CD4-positive, alpha-beta T cell treated with Interleukin-15 for 1 hour (primary cell): Measurements from ENCODE around the gene DMRT1.
"Not testable (repeated sequence)": the region's sequence is repeated elsewhere in the genome, so short reads cannot be mapped to it uniquely, and the experiment has no call there.

Source experiments
- DNase-seq: peaks from one replicate; pipeline ENCODE4 v3.0.0-alpha.2; 2020

The DMRT1 gene

GRCh38 chr9:860706-861105 is 19.2 kb downstream of the DMRT1 start:
- no peak for DNase-seq

- not testable (repeated sequence) for DNase-seq
These were observed 20.0 kb downstream of the DMRT1 start for GRCh38 chr9:861525-861924.

- DNase-seq, result no peak
These were observed 33.8 kb downstream of the DMRT1 start for GRCh38 chr9:875119-875962.

- no peak for DNase-seq
These were observed 34.9 kb downstream of the DMRT1 start for GRCh38 chr9:876425-876824.

GRCh38 chr9:878239-878638 is 36.7 kb downstream of the DMRT1 start:
- DNase-seq, result no peak

GRCh38 chr9:880725-881124 is 39.2 kb downstream of the DMRT1 start:
- DNase-seq, result no peak

- DNase-seq, result no peak
These were observed 41.0 kb downstream of the DMRT1 start for GRCh38 chr9:882416-882924.

GRCh38 chr9:883011-883410 is 41.5 kb downstream of the DMRT1 start:
- no peak for DNase-seq

GRCh38 chr9:886886-887285 is 45.4 kb downstream of the DMRT1 start:
- no peak for DNase-seq

- no peak for DNase-seq
These were observed 50.6 kb downstream of the DMRT1 start for GRCh38 chr9:892123-892522.

- no peak for DNase-seq
These were observed 51.6 kb downstream of the DMRT1 start for GRCh38 chr9:893115-893514.

- peak; percentile 61 for DNase-seq
These were observed 52.4 kb downstream of the DMRT1 start for GRCh38 chr9:893843-894420.

- peak; percentile 39 for DNase-seq
These were observed 58.1 kb downstream of the DMRT1 start for GRCh38 chr9:899440-900184.

GRCh38 chr9:903886-904285 is 62.4 kb downstream of the DMRT1 start:
- DNase-seq, result no peak

GRCh38 chr9:905906-906305 is 64.4 kb downstream of the DMRT1 start:
- DNase-seq, result no peak

GRCh38 chr9:908536-909205 is 67.2 kb downstream of the DMRT1 start:
- no peak for DNase-seq

GRCh38 chr9:911005-911404 is 69.5 kb downstream of the DMRT1 start:
- no peak for DNase-seq

- no peak for DNase-seq
These were observed 71.3 kb downstream of the DMRT1 start for GRCh38 chr9:912776-913175.

GRCh38 chr9:913526-913925 is 72.0 kb downstream of the DMRT1 start:
- DNase-seq, result not testable (repeated sequence)

- no peak for DNase-seq
These were observed 76.2 kb downstream of the DMRT1 start for GRCh38 chr9:917730-918129.

- no peak for DNase-seq
These were observed 79.4 kb downstream of the DMRT1 start for GRCh38 chr9:920927-921326.

GRCh38 chr9:922171-922570 is 80.7 kb downstream of the DMRT1 start:
- no peak for DNase-seq

GRCh38 chr9:922731-923130 is 81.2 kb downstream of the DMRT1 start:
- no peak for DNase-seq
